K562 (cell line): ENCODE results near the gene FAF2. TPM values are rescaled to one million over a fixed set of nuclear protein-coding genes. Genes with fewer than 3 reads are reported as not detected.

Source experiments
- CGGBP1 ChIP-seq: fragments of 250-450 bp; sonication (Bioruptor Pico); IDR thresholded peaks from 2 replicates; pipeline ENCODE4 v1.9.0; 2021; ENCODE audit warnings: mild to moderate bottlenecking
- DNMT1 ChIP-seq: fragments of 450-650 bp; IDR thresholded peaks from 2 replicates; pipeline ENCODE4 v1.6.1; 2016; ENCODE audit warnings: antibody characterized with exemption, mild to moderate bottlenecking
- ID3 ChIP-seq, 2 experiments: fragments of 250-450 bp in 1 of 2; fragments of 450-650 bp in 1 of 2; sonication (Bioruptor Pico) in 1 of 2; IDR thresholded peaks; 2 replicates each; pipeline versions ENCODE4 v1.6.1 to v1.8.0; 2016 to 2021; ENCODE audit warnings: mild to moderate bottlenecking in 2 of 2, moderate library complexity in 2 of 2, missing compliant biosample characterization in 1 of 2, missing genetic modification characterization in 1 of 2
- IFI16 ChIP-seq: fragments of 250-450 bp; sonication (Bioruptor Pico); IDR thresholded peaks from 2 replicates; pipeline ENCODE4 v2.1.2; 2022; ENCODE audit warnings: mild to moderate bottlenecking, inconsistent platforms
- MCM5 ChIP-seq: fragments of 450-650 bp; IDR thresholded peaks from 2 replicates; pipeline ENCODE4 v1.6.1; 2016; ENCODE audit warnings: low read depth
- NCOA1 ChIP-seq: fragments of 450-650 bp; IDR thresholded peaks from 2 replicates; pipeline ENCODE4 v1.6.1; 2016; ENCODE audit warnings: low read depth
- TFAM ChIP-seq: fragments of 250-450 bp; sonication (Bioruptor Pico); conservative IDR thresholded peaks from 2 replicates; pipeline ENCODE4 v1.5.0; 2021; ENCODE audit warnings: mild to moderate bottlenecking, moderate library complexity
- THRB ChIP-seq: fragments of 450-650 bp; formaldehyde crosslinking; conservative IDR thresholded peaks from 2 replicates; pipeline ENCODE4 v1.4.0; 2022; ENCODE audit warnings: mild to moderate bottlenecking, missing genetic modification characterization
- ZNF699 ChIP-seq: fragments of 250-450 bp; sonication (Bioruptor Pico); IDR thresholded peaks from 2 replicates; pipeline ENCODE4 v1.8.0; 2021; ENCODE audit warnings: mild to moderate bottlenecking, moderate library complexity; ENCODE audit not compliant: insufficient replicate concordance
- ZNF785 ChIP-seq: fragments of 250-450 bp; sonication (Bioruptor Pico); IDR thresholded peaks from 2 replicates; pipeline ENCODE4 v1.4.0; 2020; ENCODE audit warnings: mild to moderate bottlenecking
- polyA plus RNA-seq, 8 experiments: library from polyadenylated mRNA; depleted of rRNA in 4 of 8; stranded (reverse) in 5 of 8; unstranded in 3 of 8; fragments of >200 nt; fragmentation: Nextera tagmentation in 2 of 8; fragmentation: Illumina TruSeq in 1 of 8; extraction: Ambion mirVana in 2 of 8; extraction: Trizol in 1 of 8; gene quantifications; 2 replicates each; pipeline versions ENCODE4 v1.2.1 to v1.2.3, GENCODE V29; 2011 to 2014; ENCODE audit warnings: inconsistent platforms in 1 of 8, missing spikeins in 1 of 8
- total RNA-seq, 7 experiments: library from RNA; depleted of rRNA in 6 of 7; stranded (reverse); fragments of >200 nt in 6 of 7; fragmentation: Illumina TruSeq in 2 of 7; extraction: Trizol in 2 of 7; gene quantifications; 2 replicates each; pipeline versions ENCODE4 v1.2.1 to v1.2.3, GENCODE V29; 2011 to 2021; ENCODE audit warnings: low replicate concordance in 1 of 7
- TF ChIP-seq, protein P1 (sequence below): fragments of 250-450 bp; sonication (Bioruptor Pico); IDR thresholded peaks from 2 replicates; pipeline ENCODE4 v1.8.0; 2022; ENCODE audit warnings: inconsistent platforms
- TF ChIP-seq, protein P2 (sequence below): sonication (generic); formaldehyde crosslinking; IDR thresholded peaks from 2 replicates; pipeline ENCODE4 v1.8.0; 2022; ENCODE audit warnings: missing genetic modification reagents, mild to moderate bottlenecking, borderline replicate concordance
- TF ChIP-seq, protein P3 (sequence below): sonication (generic); formaldehyde crosslinking; IDR thresholded peaks from 2 replicates; pipeline ENCODE4 v1.8.1; 2023; ENCODE audit warnings: mild to moderate bottlenecking, missing genetic modification reagents
- TF ChIP-seq, protein P4 (sequence below): fragments of 450-650 bp; IDR thresholded peaks from 2 replicates; pipeline ENCODE4 v1.6.1; 2016; ENCODE audit warnings: missing biosample characterization, missing genetic modification characterization

The FAF2 gene
- total and polyA plus RNA-seq, 9 of the 15 experiments (the other 6 are each of a cell fraction or from before 2014, with no cell fraction given): 25.0 to 44.6 (median 36.1) TPM

- no peak for TF ChIP-seq ID3 (CRISPR knock-in tag; IDR thresholded peaks at IDR 0.05)
- TF ChIP-seq ID3 (tag; IDR thresholded peaks at IDR 0.05): no peak
- TF ChIP-seq, protein P1, sequence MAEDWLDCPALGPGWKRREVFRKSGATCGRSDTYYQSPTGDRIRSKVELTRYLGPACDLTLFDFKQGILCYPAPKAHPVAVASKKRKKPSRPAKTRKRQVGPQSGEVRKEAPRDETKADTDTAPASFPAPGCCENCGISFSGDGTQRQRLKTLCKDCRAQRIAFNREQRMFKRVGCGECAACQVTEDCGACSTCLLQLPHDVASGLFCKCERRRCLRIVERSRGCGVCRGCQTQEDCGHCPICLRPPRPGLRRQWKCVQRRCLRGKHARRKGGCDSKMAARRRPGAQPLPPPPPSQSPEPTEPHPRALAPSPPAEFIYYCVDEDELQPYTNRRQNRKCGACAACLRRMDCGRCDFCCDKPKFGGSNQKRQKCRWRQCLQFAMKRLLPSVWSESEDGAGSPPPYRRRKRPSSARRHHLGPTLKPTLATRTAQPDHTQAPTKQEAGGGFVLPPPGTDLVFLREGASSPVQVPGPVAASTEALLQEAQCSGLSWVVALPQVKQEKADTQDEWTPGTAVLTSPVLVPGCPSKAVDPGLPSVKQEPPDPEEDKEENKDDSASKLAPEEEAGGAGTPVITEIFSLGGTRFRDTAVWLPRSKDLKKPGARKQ (CRISPR knock-in tag): no peak
- TF ChIP-seq, protein P2, sequence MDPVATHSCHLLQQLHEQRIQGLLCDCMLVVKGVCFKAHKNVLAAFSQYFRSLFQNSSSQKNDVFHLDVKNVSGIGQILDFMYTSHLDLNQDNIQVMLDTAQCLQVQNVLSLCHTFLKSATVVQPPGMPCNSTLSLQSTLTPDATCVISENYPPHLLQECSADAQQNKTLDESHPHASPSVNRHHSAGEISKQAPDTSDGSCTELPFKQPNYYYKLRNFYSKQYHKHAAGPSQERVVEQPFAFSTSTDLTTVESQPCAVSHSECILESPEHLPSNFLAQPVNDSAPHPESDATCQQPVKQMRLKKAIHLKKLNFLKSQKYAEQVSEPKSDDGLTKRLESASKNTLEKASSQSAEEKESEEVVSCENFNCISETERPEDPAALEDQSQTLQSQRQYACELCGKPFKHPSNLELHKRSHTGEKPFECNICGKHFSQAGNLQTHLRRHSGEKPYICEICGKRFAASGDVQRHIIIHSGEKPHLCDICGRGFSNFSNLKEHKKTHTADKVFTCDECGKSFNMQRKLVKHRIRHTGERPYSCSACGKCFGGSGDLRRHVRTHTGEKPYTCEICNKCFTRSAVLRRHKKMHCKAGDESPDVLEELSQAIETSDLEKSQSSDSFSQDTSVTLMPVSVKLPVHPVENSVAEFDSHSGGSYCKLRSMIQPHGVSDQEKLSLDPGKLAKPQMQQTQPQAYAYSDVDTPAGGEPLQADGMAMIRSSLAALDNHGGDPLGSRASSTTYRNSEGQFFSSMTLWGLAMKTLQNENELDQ (CRISPR knock-in tag): no peak
- TF ChIP-seq ZNF699: no peak
- TF ChIP-seq MCM5: no peak
- no peak for TF ChIP-seq NCOA1
- TF ChIP-seq THRB (CRISPR knock-in tag): no peak
- TF ChIP-seq CGGBP1 (CRISPR knock-in tag): no peak
- no peak for TF ChIP-seq ZNF785
- TF ChIP-seq DNMT1: no peak
- TF ChIP-seq, protein P3, sequence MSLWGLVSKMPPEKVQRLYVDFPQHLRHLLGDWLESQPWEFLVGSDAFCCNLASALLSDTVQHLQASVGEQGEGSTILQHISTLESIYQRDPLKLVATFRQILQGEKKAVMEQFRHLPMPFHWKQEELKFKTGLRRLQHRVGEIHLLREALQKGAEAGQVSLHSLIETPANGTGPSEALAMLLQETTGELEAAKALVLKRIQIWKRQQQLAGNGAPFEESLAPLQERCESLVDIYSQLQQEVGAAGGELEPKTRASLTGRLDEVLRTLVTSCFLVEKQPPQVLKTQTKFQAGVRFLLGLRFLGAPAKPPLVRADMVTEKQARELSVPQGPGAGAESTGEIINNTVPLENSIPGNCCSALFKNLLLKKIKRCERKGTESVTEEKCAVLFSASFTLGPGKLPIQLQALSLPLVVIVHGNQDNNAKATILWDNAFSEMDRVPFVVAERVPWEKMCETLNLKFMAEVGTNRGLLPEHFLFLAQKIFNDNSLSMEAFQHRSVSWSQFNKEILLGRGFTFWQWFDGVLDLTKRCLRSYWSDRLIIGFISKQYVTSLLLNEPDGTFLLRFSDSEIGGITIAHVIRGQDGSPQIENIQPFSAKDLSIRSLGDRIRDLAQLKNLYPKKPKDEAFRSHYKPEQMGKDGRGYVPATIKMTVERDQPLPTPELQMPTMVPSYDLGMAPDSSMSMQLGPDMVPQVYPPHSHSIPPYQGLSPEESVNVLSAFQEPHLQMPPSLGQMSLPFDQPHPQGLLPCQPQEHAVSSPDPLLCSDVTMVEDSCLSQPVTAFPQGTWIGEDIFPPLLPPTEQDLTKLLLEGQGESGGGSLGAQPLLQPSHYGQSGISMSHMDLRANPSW: no peak
- TF ChIP-seq, protein P4, sequence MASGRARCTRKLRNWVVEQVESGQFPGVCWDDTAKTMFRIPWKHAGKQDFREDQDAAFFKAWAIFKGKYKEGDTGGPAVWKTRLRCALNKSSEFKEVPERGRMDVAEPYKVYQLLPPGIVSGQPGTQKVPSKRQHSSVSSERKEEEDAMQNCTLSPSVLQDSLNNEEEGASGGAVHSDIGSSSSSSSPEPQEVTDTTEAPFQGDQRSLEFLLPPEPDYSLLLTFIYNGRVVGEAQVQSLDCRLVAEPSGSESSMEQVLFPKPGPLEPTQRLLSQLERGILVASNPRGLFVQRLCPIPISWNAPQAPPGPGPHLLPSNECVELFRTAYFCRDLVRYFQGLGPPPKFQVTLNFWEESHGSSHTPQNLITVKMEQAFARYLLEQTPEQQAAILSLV (tag): no peak
- TF ChIP-seq IFI16 (CRISPR knock-in tag): no peak
- TF ChIP-seq TFAM: no peak
These were observed 88.1 kb downstream of the FAF2 start (continued) for GRCh38 chr5:176536132-176536901.
